Bronchial epithelial cell (primary cell): ENCODE results near the gene PTPRF. TPM values are rescaled to one million over a fixed set of nuclear protein-coding genes. Genes with fewer than 3 reads are reported as not detected.

ENCODE experiments used
- DNase-seq: peaks from one replicate; pipeline ENCODE4 v3.0.0-alpha.2; 2010; ENCODE audit warnings: low read depth
- FAIRE-seq: peaks from 2 replicates; lab custom pipeline; 2011; peaks lifted over from hg19 to GRCh38; lab: Jason Lieb, UNC
- H3K27me3 ChIP-seq: 2 replicates; pipeline ENCODE4 v1.5.1; 2011; ENCODE audit warnings: low read length; ENCODE audit not compliant: control insufficient read depth, insufficient read depth
- H3K36me3 ChIP-seq: 2 replicates; pipeline ENCODE4 v1.5.1; 2011; ENCODE audit warnings: low read length; ENCODE audit not compliant: control insufficient read depth, insufficient read depth
- H3K4me3 ChIP-seq: 2 replicates; pipeline ENCODE4 v1.5.1; 2011; ENCODE audit warnings: mild to moderate bottlenecking, low read depth, low read length, control low read depth
- total RNA-seq: library from RNA; depleted of rRNA; stranded (reverse); fragments of >200 nt; gene quantifications from 2 replicates; pipeline ENCODE4 v1.2.1, GENCODE V29; 2014
- TF ChIP-seq, protein P1 (sequence below): IDR thresholded peaks from 2 replicates; pipeline ENCODE4 v1.5.1; 2011; ENCODE audit warnings: mild to moderate bottlenecking, moderate library complexity, low read length, control low read depth, inconsistent platforms; ENCODE audit not compliant: insufficient read depth, severe bottlenecking

The PTPRF gene
- total RNA-seq, 1 donor from 2014 or later: 127 TPM

DNA sequence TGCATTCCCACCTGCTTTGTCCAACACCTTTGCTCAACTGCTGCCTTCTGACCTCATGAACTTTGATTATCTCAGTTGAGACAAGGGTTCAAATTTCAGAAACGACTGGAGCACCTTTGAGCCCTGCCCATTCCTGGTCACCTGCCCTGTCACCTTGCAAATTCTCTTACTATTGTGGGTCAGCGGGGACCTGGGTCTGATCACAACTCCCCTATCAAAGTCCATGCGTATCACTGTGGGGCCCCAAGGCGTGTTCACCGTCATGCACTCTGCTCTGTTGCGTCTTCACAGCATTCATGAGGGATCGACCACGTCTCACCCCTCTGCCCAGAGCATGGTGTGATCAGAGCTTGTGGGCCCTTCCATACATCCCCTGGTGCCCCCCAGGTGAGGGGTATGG, 12.9 kb downstream of the PTPRF start:
- FAIRE-seq (no peak), DNase-seq (no peak)
- Histone ChIP-seq H3K36me3 (peaks cover 52% of the 10 kb centered on the region), H3K27me3 (no peaks in the 10 kb centered on the region), H3K4me3 (no peak overlapping the region)
- TF ChIP-seq, protein P1, sequence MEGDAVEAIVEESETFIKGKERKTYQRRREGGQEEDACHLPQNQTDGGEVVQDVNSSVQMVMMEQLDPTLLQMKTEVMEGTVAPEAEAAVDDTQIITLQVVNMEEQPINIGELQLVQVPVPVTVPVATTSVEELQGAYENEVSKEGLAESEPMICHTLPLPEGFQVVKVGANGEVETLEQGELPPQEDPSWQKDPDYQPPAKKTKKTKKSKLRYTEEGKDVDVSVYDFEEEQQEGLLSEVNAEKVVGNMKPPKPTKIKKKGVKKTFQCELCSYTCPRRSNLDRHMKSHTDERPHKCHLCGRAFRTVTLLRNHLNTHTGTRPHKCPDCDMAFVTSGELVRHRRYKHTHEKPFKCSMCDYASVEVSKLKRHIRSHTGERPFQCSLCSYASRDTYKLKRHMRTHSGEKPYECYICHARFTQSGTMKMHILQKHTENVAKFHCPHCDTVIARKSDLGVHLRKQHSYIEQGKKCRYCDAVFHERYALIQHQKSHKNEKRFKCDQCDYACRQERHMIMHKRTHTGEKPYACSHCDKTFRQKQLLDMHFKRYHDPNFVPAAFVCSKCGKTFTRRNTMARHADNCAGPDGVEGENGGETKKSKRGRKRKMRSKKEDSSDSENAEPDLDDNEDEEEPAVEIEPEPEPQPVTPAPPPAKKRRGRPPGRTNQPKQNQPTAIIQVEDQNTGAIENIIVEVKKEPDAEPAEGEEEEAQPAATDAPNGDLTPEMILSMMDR: no peak

DNA sequence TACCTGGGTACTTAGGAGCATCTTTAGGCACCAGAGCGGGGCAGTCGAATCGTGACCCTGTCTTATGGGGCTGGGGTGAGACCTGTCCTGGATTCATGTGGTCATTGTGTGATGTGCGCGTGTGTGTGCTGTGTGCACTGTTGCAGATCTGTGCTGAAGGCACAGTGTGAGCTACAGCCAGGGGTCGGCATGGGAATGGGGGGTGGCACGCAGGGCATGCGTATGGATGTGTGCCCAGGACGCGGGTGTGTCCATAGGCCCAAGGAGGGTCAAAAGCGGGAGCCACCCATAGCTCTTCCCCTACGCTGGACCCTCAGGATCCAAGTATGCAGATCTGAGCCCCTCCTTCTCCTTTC, 14.6 kb downstream of the PTPRF start:
- H3K4me3 ChIP-seq: no peak overlapping the region
- peaks cover 37% of the 10 kb centered on the region for H3K36me3 ChIP-seq
- TF ChIP-seq, protein P1: no peak
- DNase-seq: no peak
- FAIRE-seq: peak; percentile 47
- no peaks in the 10 kb centered on the region for H3K27me3 ChIP-seq

DNA sequence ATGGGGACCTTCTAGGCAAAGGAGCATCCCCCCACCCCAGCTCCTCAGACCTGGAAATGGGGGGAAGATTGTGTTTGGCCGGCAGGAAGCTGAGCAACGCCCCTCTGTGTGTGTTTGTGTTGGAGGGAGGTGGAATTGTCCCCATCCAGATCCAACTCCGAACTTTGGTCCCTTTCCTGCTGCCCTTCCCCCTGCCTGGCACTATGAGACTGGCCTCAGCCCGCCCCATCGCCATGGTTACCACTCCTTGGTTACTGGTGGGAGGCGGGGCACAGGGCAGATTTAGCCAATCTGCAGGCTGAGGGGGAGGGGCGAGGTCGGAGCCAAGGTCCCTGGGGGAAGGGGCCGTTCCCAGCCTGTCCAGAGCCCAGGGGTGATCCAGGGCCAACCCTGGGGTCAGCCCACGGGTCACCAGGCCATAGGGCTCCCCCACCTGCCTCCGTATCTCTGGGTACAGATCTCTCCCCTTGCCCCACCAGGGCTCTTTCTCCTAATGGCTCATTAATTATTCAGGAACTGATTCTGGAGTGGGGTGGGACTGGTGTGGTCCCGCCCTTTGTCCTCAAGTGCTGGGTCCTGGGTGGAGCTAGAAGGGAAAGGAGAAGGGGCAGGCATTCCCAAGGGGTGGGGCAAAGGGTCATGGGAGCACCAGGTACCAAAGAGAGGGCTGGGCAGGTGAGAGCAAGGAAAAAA, 15.2 kb downstream of the PTPRF start:
- H3K36me3 ChIP-seq: peaks cover 36% of the 10 kb centered on the region
- no peak for FAIRE-seq
- TF ChIP-seq, protein P1: no peak
- peak; percentile 41 for DNase-seq
- no peaks in the 10 kb centered on the region for H3K27me3 ChIP-seq
- no peak overlapping the region for H3K4me3 ChIP-seq

DNA sequence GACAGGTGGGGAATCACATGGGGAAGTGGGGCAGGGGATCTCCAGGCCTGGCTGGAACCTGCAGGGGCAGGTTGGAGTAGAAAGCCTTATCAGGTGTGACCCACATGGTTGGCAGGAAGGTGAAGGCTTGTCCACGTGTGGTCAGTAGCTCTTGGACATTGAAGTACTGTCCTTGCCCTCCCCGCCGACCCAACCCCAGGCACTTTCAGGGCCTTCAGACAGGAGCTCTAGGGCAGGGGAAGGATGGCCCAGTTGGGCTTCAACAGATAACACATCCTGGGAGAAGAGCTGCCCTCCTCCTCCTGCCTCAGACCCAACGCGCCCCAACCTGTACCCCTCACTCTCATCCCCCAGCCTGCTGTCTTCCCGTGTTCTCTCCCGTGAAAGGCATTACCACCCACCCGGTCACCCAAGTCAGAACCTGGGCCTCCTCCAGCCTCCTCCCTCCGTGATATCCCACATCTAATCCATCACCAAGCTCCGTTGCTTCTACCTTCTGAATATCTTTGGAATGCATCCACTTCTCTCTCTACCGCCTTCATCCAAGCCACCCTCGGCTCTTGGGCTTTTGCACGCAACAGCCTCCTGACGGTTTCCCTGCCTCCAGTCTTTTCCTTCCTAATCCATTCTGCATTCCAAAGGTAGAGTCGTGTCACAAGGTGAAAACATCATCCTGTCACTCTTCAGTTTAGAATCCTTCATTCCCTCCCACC, 15.9 kb downstream of the PTPRF start:
- TF ChIP-seq, protein P1: no peak
- FAIRE-seq (no peak), DNase-seq (no peak)
- H3K4me3 ChIP-seq: no peak overlapping the region
- H3K36me3 ChIP-seq: peaks cover 37% of the 10 kb centered on the region
- H3K27me3 ChIP-seq: no peaks in the 10 kb centered on the region

DNA sequence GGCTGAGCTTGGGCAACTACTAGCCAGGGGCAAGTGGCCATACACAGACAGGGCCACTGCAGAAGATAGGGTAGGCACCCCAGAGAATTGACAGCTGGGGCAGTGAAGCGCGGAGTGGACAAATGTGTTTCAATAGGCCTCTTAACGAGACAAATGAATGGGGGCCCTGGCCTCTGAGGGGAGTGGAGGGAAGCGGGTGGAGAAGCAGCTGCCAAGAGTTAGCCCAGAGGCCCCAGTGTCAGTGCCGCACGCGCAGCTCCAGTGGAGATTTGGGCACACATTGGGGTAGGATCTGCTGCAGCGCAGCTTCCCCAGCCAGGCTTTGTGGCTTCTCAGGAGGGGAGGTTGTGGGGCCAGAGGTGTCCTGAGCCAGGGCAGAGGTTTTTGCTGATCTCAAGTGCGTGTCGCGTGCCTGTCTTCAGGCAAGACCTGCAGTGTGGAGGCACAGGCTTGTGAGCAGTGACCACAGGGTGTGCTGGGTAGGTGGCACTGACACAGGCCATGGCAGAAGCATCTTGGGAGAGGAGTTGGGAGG, 16.9 kb downstream of the PTPRF start:
- Histone ChIP-seq H3K36me3 (peaks cover 32% of the 10 kb centered on the region), H3K4me3 (no peak overlapping the region), H3K27me3 (no peaks in the 10 kb centered on the region)
- TF ChIP-seq, protein P1: no peak
- FAIRE-seq (no peak), DNase-seq (no peak)
